Measurements from ENCODE around the gene MATCAP1. TPM values are rescaled to one million over a fixed set of nuclear protein-coding genes. Genes with fewer than 3 reads are reported as not detected.

Gene MATCAP1
- total and polyA plus RNA-seq, 2 of the 13 experiments (the other 11 are each of a cell fraction or from before 2014, with no cell fraction given) = 11.2 to 24.5 TPM

- TF ChIP-seq, protein P1, sequence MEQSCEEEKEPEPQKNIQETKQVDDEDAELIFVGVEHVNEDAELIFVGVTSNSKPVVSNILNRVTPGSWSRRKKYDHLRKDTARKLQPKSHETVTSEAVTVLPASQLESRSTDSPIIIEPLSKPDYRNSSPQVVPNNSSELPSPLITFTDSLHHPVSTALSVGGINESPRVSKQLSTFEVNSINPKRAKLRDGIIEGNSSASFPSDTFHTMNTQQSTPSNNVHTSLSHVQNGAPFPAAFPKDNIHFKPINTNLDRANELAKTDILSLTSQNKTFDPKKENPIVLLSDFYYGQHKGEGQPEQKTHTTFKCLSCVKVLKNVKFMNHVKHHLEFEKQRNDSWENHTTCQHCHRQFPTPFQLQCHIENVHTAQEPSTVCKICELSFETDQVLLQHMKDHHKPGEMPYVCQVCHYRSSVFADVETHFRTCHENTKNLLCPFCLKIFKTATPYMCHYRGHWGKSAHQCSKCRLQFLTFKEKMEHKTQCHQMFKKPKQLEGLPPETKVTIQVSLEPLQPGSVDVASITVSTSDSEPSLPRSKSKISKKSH (CRISPR knock-in tag; IDR thresholded peaks at IDR 0.05; ENCODE audit: borderline replicate concordance) = no peak
- TF ChIP-seq MEF2D (CRISPR knock-in tag; IDR thresholded peaks at IDR 0.05) (peak; percentile 55; the same call in 1 of the 2 replicates), CCAR2 (optimal IDR thresholded peaks at IDR 0.05; ENCODE audit: low read depth, low read length) (no peak), ZNF572 (CRISPR knock-in tag; IDR thresholded peaks at IDR 0.05) (peak; percentile 89; the same call in 1 of the 2 replicates), ZNF816 (CRISPR knock-in tag; IDR thresholded peaks at IDR 0.05; ENCODE audit: borderline replicate concordance) (no peak), ZNF556 (CRISPR knock-in tag; IDR thresholded peaks at IDR 0.05; ENCODE audit: borderline replicate concordance) (no peak), ZNF354B (CRISPR knock-in tag; IDR thresholded peaks at IDR 0.05) (peak; percentile 64; the same call in 1 of the 2 replicates), ZFY (CRISPR knock-in tag; IDR thresholded peaks at IDR 0.05) (peak; percentile 19; the same call in 1 of the 2 replicates), MED8 (CRISPR knock-in tag; IDR thresholded peaks at IDR 0.05; ENCODE audit: insufficient replicate concordance) (no peak), ZNF430 (CRISPR knock-in tag; IDR thresholded peaks at IDR 0.05) (peak; percentile 22; the same call in 1 of the 2 replicates), ZFP90 (CRISPR knock-in tag; IDR thresholded peaks at IDR 0.05; ENCODE audit: borderline replicate concordance) (0 out of 2 replicates have a peak, but pooled peaks have one; percentile 8), HOXA9 (CRISPR knock-in tag; IDR thresholded peaks at IDR 0.05; ENCODE audit: borderline replicate concordance) (no peak), TGIF2 (CRISPR knock-in tag; IDR thresholded peaks at IDR 0.05) (no peak), ZMAT3 (CRISPR knock-in tag; conservative IDR thresholded peaks at IDR 0.05) (0 out of 2 replicates have a peak, but pooled peaks have one; percentile 25), ZSCAN25 (CRISPR knock-in tag; IDR thresholded peaks at IDR 0.05) (no peak), U2AF1 (optimal IDR thresholded peaks at IDR 0.05; ENCODE audit: low read depth, low read length) (peak; percentile 75), GATA4 (IDR thresholded peaks at IDR 0.05; ENCODE audit: borderline replicate concordance, low read depth) (0 out of 2 replicates have a peak, but pooled peaks have one; percentile 1), IRF2 (CRISPR knock-in tag; IDR thresholded peaks at IDR 0.05) (0 out of 2 replicates have a peak, but pooled peaks have one; percentile 7), ZFX (CRISPR knock-in tag; IDR thresholded peaks at IDR 0.05; ENCODE audit: low read depth) (peak; percentile 51; the same call in 1 of the 2 replicates), ZNF549 (CRISPR knock-in tag; IDR thresholded peaks at IDR 0.05) (no peak), HNF1B (CRISPR knock-in tag; IDR thresholded peaks at IDR 0.05) (peak; percentile 66; the same call in 1 of the 2 replicates), ZSCAN22 (CRISPR knock-in tag; IDR thresholded peaks at IDR 0.05) (no peak), ZBTB20 (CRISPR knock-in tag; IDR thresholded peaks at IDR 0.05; ENCODE audit: borderline replicate concordance, low read depth) (peak; percentile 16; the same call in 1 of the 2 replicates)
- TF ChIP-seq, protein P2, sequence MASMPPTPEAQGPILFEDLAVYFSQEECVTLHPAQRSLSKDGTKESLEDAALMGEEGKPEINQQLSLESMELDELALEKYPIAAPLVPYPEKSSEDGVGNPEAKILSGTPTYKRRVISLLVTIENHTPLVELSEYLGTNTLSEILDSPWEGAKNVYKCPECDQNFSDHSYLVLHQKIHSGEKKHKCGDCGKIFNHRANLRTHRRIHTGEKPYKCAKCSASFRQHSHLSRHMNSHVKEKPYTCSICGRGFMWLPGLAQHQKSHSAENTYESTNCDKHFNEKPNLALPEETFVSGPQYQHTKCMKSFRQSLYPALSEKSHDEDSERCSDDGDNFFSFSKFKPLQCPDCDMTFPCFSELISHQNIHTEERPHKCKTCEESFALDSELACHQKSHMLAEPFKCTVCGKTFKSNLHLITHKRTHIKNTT (CRISPR knock-in tag; IDR thresholded peaks at IDR 0.05) = no peak
- TF ChIP-seq, protein P3, sequence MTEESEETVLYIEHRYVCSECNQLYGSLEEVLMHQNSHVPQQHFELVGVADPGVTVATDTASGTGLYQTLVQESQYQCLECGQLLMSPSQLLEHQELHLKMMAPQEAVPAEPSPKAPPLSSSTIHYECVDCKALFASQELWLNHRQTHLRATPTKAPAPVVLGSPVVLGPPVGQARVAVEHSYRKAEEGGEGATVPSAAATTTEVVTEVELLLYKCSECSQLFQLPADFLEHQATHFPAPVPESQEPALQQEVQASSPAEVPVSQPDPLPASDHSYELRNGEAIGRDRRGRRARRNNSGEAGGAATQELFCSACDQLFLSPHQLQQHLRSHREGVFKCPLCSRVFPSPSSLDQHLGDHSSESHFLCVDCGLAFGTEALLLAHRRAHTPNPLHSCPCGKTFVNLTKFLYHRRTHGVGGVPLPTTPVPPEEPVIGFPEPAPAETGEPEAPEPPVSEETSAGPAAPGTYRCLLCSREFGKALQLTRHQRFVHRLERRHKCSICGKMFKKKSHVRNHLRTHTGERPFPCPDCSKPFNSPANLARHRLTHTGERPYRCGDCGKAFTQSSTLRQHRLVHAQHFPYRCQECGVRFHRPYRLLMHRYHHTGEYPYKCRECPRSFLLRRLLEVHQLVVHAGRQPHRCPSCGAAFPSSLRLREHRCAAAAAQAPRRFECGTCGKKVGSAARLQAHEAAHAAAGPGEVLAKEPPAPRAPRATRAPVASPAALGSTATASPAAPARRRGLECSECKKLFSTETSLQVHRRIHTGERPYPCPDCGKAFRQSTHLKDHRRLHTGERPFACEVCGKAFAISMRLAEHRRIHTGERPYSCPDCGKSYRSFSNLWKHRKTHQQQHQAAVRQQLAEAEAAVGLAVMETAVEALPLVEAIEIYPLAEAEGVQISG (CRISPR knock-in tag; IDR thresholded peaks at IDR 0.05) = no peak
These were observed 508 bp downstream of the MATCAP1 start (continued) for GRCh38 chr16:67183284-67183626.

Data from HepG2 (cell line).